Measurements from ENCODE around the gene PDZRN4. TPM values are rescaled to one million over a fixed set of nuclear protein-coding genes. Genes with fewer than 3 reads are reported as not detected.

PDZRN4 gene
- total and polyA plus RNA-seq, 10 donors = 0.07 to 0.77 (median 0.29) TPM; not detected in 2

GRCh38 chr12:41418586-41418985 is 230.5 kb downstream of the PDZRN4 start:
- no peaks in the 10 kb centered on the region for H3K27me3 ChIP-seq (replicated peaks in 1 of 7)
- H3K36me3 ChIP-seq = no peaks in the 10 kb centered on the region
- intact Hi-C loops (cut with DNase I; ENCODE audit: low total_unique reads) = no loop called here
- peaks cover 0 to 7% (median 0%) of the 10 kb centered on the region in 8 donors for H3K9me3 ChIP-seq
- WGBS, 5 donors = 52 to 61% (median 57%) methylated on average over 3 of the region's 3 CpGs
- H3K27ac ChIP-seq = no peak overlapping the region
- H3K4me1 ChIP-seq = no peaks in the 10 kb centered on the region
- no peak overlapping the region for H3K4me3 ChIP-seq
- no peak for DNase-seq
- TF ChIP-seq POLR2A (IDR thresholded peaks at IDR 0.05) = no peak
- TF ChIP-seq, protein P1, sequence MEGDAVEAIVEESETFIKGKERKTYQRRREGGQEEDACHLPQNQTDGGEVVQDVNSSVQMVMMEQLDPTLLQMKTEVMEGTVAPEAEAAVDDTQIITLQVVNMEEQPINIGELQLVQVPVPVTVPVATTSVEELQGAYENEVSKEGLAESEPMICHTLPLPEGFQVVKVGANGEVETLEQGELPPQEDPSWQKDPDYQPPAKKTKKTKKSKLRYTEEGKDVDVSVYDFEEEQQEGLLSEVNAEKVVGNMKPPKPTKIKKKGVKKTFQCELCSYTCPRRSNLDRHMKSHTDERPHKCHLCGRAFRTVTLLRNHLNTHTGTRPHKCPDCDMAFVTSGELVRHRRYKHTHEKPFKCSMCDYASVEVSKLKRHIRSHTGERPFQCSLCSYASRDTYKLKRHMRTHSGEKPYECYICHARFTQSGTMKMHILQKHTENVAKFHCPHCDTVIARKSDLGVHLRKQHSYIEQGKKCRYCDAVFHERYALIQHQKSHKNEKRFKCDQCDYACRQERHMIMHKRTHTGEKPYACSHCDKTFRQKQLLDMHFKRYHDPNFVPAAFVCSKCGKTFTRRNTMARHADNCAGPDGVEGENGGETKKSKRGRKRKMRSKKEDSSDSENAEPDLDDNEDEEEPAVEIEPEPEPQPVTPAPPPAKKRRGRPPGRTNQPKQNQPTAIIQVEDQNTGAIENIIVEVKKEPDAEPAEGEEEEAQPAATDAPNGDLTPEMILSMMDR (IDR thresholded peaks at IDR 0.05 in 8 of 11, conservative IDR thresholded peaks at IDR 0.05 in 3 of 11) = no peak
- no peak for TF ChIP-seq POLR2AphosphoS5 (IDR thresholded peaks at IDR 0.05)

- intact Hi-C loops (cut with DNase I; ENCODE audit: low total_unique reads) = no loop called here
- no peak for DNase-seq
- Histone ChIP-seq H3K9me3 (no peaks in the 10 kb centered on the region), H3K4me1 (no peaks in the 10 kb centered on the region), H3K36me3 (no peaks in the 10 kb centered on the region), H3K4me3 (no peak overlapping the region), H3K27me3 (replicated peaks in 1 of 7) (no peaks in the 10 kb centered on the region), H3K27ac (no peak overlapping the region)
- WGBS, 5 donors = 82 to 90% (median 83%) methylated on average over 4 of the region's 4 CpGs
- TF ChIP-seq POLR2A (IDR thresholded peaks at IDR 0.05) (no peak), POLR2AphosphoS5 (IDR thresholded peaks at IDR 0.05) (no peak)
- TF ChIP-seq, protein P1 (IDR thresholded peaks at IDR 0.05 in 8 of 11, conservative IDR thresholded peaks at IDR 0.05 in 3 of 11) = no peak
These were observed 231.2 kb downstream of the PDZRN4 start for GRCh38 chr12:41419131-41419893.

GRCh38 chr12:41424651-41425050 is 236.5 kb downstream of the PDZRN4 start:
- Histone ChIP-seq H3K36me3 (no peaks in the 10 kb centered on the region), H3K4me3 (no peak overlapping the region), H3K4me1 (no peaks in the 10 kb centered on the region), H3K27ac (no peak overlapping the region), H3K9me3 (no peaks in the 10 kb centered on the region), H3K27me3 (replicated peaks in 1 of 7) (no peaks in the 10 kb centered on the region)
- TF ChIP-seq, protein P1 (IDR thresholded peaks at IDR 0.05 in 8 of 11, conservative IDR thresholded peaks at IDR 0.05 in 3 of 11) = no peak
- no peak for TF ChIP-seq POLR2A (IDR thresholded peaks at IDR 0.05)
- no peak for TF ChIP-seq POLR2AphosphoS5 (IDR thresholded peaks at IDR 0.05)
- intact Hi-C loops (cut with DNase I; ENCODE audit: low total_unique reads) = no loop called here
- no peak for DNase-seq
- WGBS, 5 donors = 70 to 96% (median 85%) methylated on average over 1 of the region's 1 CpG

- Histone ChIP-seq H3K9me3 (no peaks in the 10 kb centered on the region), H3K27me3 (replicated peaks in 1 of 7) (no peaks in the 10 kb centered on the region), H3K4me1 (peaks cover 0 to 3% (median 0%) of the 10 kb centered on the region in 6 donors), H3K27ac (no peak overlapping the region), H3K36me3 (no peaks in the 10 kb centered on the region), H3K4me3 (no peak overlapping the region)
- 81 to 93% (median 90%) methylated on average over 5 of the region's 5 CpGs for WGBS, 5 donors
- no peak for DNase-seq
- TF ChIP-seq POLR2AphosphoS5 (IDR thresholded peaks at IDR 0.05) = no peak
- TF ChIP-seq, protein P1 (IDR thresholded peaks at IDR 0.05 in 8 of 11, conservative IDR thresholded peaks at IDR 0.05 in 3 of 11) = no peak
- no peak for TF ChIP-seq POLR2A (IDR thresholded peaks at IDR 0.05)
- intact Hi-C loops (cut with DNase I; ENCODE audit: low total_unique reads) = no loop called here
These were observed 245.3 kb downstream of the PDZRN4 start for GRCh38 chr12:41433460-41433859.

All from spleen (tissue), 11 donors.